ENCODE measurements around the gene PUS7L.
"Not testable (repeated sequence)": the region's sequence is repeated elsewhere in the genome, so short reads cannot be mapped to it uniquely, and the experiment has no call there.

PUS7L gene

GRCh38 chr12:43703772-43704171 is 54.8 kb downstream of the PUS7L start:
- not testable (repeated sequence) for H3K36me3 ChIP-seq (ENCODE audit: control insufficient read depth in 1 of 2, insufficient read depth in 2 of 2, low read length in 2 of 2); H3K9ac ChIP-seq (ENCODE audit: low read length); H2BK120ac ChIP-seq (ENCODE audit: insufficient read depth, low read length, poor library complexity); H3K27me3 ChIP-seq (ENCODE audit: insufficient read depth, low read length); H2AK5ac ChIP-seq (ENCODE audit: low read length); H4K12ac ChIP-seq (ENCODE audit: low read depth, low read length); H4K91ac ChIP-seq (ENCODE audit: low read depth, low read length); H3K14ac ChIP-seq (ENCODE audit: low read length); H2BK5ac ChIP-seq (ENCODE audit: low read depth, low read length, poor library complexity); H3K4me3 ChIP-seq (ENCODE audit: low read depth, low read length); H3K9me3 ChIP-seq (ENCODE audit: insufficient read depth, low read depth, low read length); H4K8ac ChIP-seq (ENCODE audit: low read depth, low read length); H3K79me1 ChIP-seq (ENCODE audit: low read length); H3K23ac ChIP-seq (ENCODE audit: low read length); H3K4me1 ChIP-seq (ENCODE audit: control insufficient read depth in 1 of 2, insufficient read depth in 2 of 2, low read length in 2 of 2); H3K79me2 ChIP-seq (ENCODE audit: control insufficient read depth, insufficient read depth, low read length, poor library complexity); H2AFZ ChIP-seq (ENCODE audit: insufficient read depth, low read length, poor library complexity); DNase-seq; H3K4ac ChIP-seq (ENCODE audit: low read depth, low read length); H2BK12ac ChIP-seq (ENCODE audit: low read length); H3K18ac ChIP-seq (ENCODE audit: low read length); H3K4me2 ChIP-seq (ENCODE audit: low read length); H3K27ac ChIP-seq (ENCODE audit: low read depth, low read length)
- no CpG with 5 or more reads among the region's 2 CpGs for WGBS (ENCODE audit: extremely low coverage, insufficient coverage, insufficient read length)

- H3K4me3 ChIP-seq (ENCODE audit: low read depth, low read length); H3K23ac ChIP-seq (ENCODE audit: low read length); H3K79me1 ChIP-seq (ENCODE audit: low read length); DNase-seq; H2BK120ac ChIP-seq (ENCODE audit: insufficient read depth, low read length, poor library complexity); H3K9me3 ChIP-seq (ENCODE audit: insufficient read depth, low read depth, low read length); H3K18ac ChIP-seq (ENCODE audit: low read length); H3K4me1 ChIP-seq (ENCODE audit: control insufficient read depth in 1 of 2, insufficient read depth in 2 of 2, low read length in 2 of 2); H2AFZ ChIP-seq (ENCODE audit: insufficient read depth, low read length, poor library complexity); H4K12ac ChIP-seq (ENCODE audit: low read depth, low read length); H3K27ac ChIP-seq (ENCODE audit: low read depth, low read length); H3K14ac ChIP-seq (ENCODE audit: low read length); H4K91ac ChIP-seq (ENCODE audit: low read depth, low read length); H3K79me2 ChIP-seq (ENCODE audit: control insufficient read depth, insufficient read depth, low read length, poor library complexity); H2AK5ac ChIP-seq (ENCODE audit: low read length); H3K27me3 ChIP-seq (ENCODE audit: insufficient read depth, low read length); H3K36me3 ChIP-seq (ENCODE audit: control insufficient read depth in 1 of 2, insufficient read depth in 2 of 2, low read length in 2 of 2); H2BK5ac ChIP-seq (ENCODE audit: low read depth, low read length, poor library complexity); H4K8ac ChIP-seq (ENCODE audit: low read depth, low read length); H2BK12ac ChIP-seq (ENCODE audit: low read length); H3K4me2 ChIP-seq (ENCODE audit: low read length); H3K4ac ChIP-seq (ENCODE audit: low read depth, low read length); H3K9ac ChIP-seq (ENCODE audit: low read length): not testable (repeated sequence)
- WGBS (ENCODE audit: extremely low coverage, insufficient coverage, insufficient read length): no CpG with 5 or more reads among the region's 1 CpG
Observed at GRCh38 chr12:43701194-43701593, 57.4 kb downstream of the PUS7L start.

- no peaks in the 10 kb centered on the region for H3K9me3 ChIP-seq (ENCODE audit: insufficient read depth, low read depth, low read length)
- no peak overlapping the region for H3K27ac ChIP-seq (ENCODE audit: low read depth, low read length)
- no peak overlapping the region for H2AK5ac ChIP-seq (ENCODE audit: low read length)
- H2AFZ ChIP-seq (ENCODE audit: insufficient read depth, low read length, poor library complexity): no peak overlapping the region
- no peak overlapping the region for H3K14ac ChIP-seq (ENCODE audit: low read length)
- peaks cover 5% of the 10 kb centered on the region for H3K79me1 ChIP-seq (ENCODE audit: low read length)
- no peaks in the 10 kb centered on the region for H3K27me3 ChIP-seq (ENCODE audit: insufficient read depth, low read length)
- H4K12ac ChIP-seq (ENCODE audit: low read depth, low read length): no peak overlapping the region
- no peak overlapping the region for H4K8ac ChIP-seq (ENCODE audit: low read depth, low read length)
- H3K4me3 ChIP-seq (ENCODE audit: low read depth, low read length): no peak overlapping the region
- no CpG with 5 or more reads among the region's 3 CpGs for WGBS (ENCODE audit: extremely low coverage, insufficient coverage, insufficient read length)
- H3K18ac ChIP-seq (ENCODE audit: low read length): no peak overlapping the region
- DNase-seq: no peak
- H4K91ac ChIP-seq (ENCODE audit: low read depth, low read length): peak overlapping the region; percentile 8
- H2BK5ac ChIP-seq (ENCODE audit: low read depth, low read length, poor library complexity): no peak overlapping the region
- peaks cover 0 to 2% of the 10 kb centered on the region in 2 experiments for H3K4me1 ChIP-seq (ENCODE audit: control insufficient read depth in 1 of 2, insufficient read depth in 2 of 2, low read length in 2 of 2)
- no peak overlapping the region for H3K4me2 ChIP-seq (ENCODE audit: low read length)
- no peak overlapping the region for H3K4ac ChIP-seq (ENCODE audit: low read depth, low read length)
- no peaks in the 10 kb centered on the region for H3K79me2 ChIP-seq (ENCODE audit: control insufficient read depth, insufficient read depth, low read length, poor library complexity)
- H2BK120ac ChIP-seq (ENCODE audit: insufficient read depth, low read length, poor library complexity): no peak overlapping the region
- H3K36me3 ChIP-seq (ENCODE audit: control insufficient read depth in 1 of 2, insufficient read depth in 2 of 2, low read length in 2 of 2): no peaks in the 10 kb centered on the region
- no peak overlapping the region for H3K9ac ChIP-seq (ENCODE audit: low read length)
- no peak overlapping the region for H3K23ac ChIP-seq (ENCODE audit: low read length)
- H2BK12ac ChIP-seq (ENCODE audit: low read length): peak overlapping the region; percentile 23
Observed at GRCh38 chr12:43696154-43696553, 62.4 kb downstream of the PUS7L start.

GRCh38 chr12:43694879-43695278 is 63.7 kb downstream of the PUS7L start:
- Histone ChIP-seq H3K79me1 (ENCODE audit: low read length) (peaks cover 7% of the 10 kb centered on the region), H4K91ac (ENCODE audit: low read depth, low read length) (no peak overlapping the region), H3K36me3 (ENCODE audit: control insufficient read depth in 1 of 2, insufficient read depth in 2 of 2, low read length in 2 of 2) (no peaks in the 10 kb centered on the region), H3K27me3 (ENCODE audit: insufficient read depth, low read length) (no peaks in the 10 kb centered on the region), H4K12ac (ENCODE audit: low read depth, low read length) (no peak overlapping the region), H3K4me2 (ENCODE audit: low read length) (no peak overlapping the region), H3K4me1 (ENCODE audit: control insufficient read depth in 1 of 2, insufficient read depth in 2 of 2, low read length in 2 of 2) (peaks cover 0 to 2% of the 10 kb centered on the region in 2 experiments), H2BK120ac (ENCODE audit: insufficient read depth, low read length, poor library complexity) (no peak overlapping the region), H3K4ac (ENCODE audit: low read depth, low read length) (no peak overlapping the region), H2BK5ac (ENCODE audit: low read depth, low read length, poor library complexity) (no peak overlapping the region), H3K9me3 (ENCODE audit: insufficient read depth, low read depth, low read length) (no peaks in the 10 kb centered on the region), H3K18ac (ENCODE audit: low read length) (no peak overlapping the region), H3K9ac (ENCODE audit: low read length) (no peak overlapping the region), H2AK5ac (ENCODE audit: low read length) (no peak overlapping the region), H3K14ac (ENCODE audit: low read length) (no peak overlapping the region), H3K27ac (ENCODE audit: low read depth, low read length) (no peak overlapping the region), H2BK12ac (ENCODE audit: low read length) (no peak overlapping the region), H4K8ac (ENCODE audit: low read depth, low read length) (no peak overlapping the region), H2AFZ (ENCODE audit: insufficient read depth, low read length, poor library complexity) (no peak overlapping the region), H3K23ac (ENCODE audit: low read length) (no peak overlapping the region), H3K4me3 (ENCODE audit: low read depth, low read length) (no peak overlapping the region), H3K79me2 (ENCODE audit: control insufficient read depth, insufficient read depth, low read length, poor library complexity) (no peaks in the 10 kb centered on the region)
- DNase-seq: no peak
- no CpG with 5 or more reads among the region's 1 CpG for WGBS (ENCODE audit: extremely low coverage, insufficient coverage, insufficient read length)

Measured in trophoblast cell (in vitro differentiated cells and primary cell).